Activated T-cell treated with anti-CD3 and anti-CD28 coated beads, Interleukin-2, amount 50 U/mL, for 24 hours (primary cell): ENCODE results near the gene USP34.

Experiments
- DNase-seq: peaks from one replicate; pipeline ENCODE4 v3.0.0-alpha.2; 2020
- H3K27ac Mint-ChIP-seq: 2 replicates; pipeline ENCODE4 v1.8.0; 2020; ENCODE audit warnings: mild to moderate bottlenecking, mixed read lengths
- H3K27me3 Mint-ChIP-seq: 2 replicates; pipeline ENCODE4 v1.8.0; 2020; ENCODE audit warnings: mixed read lengths
- H3K36me3 Mint-ChIP-seq: 2 replicates; pipeline ENCODE4 v1.8.0; 2020; ENCODE audit warnings: low read depth, mixed read lengths
- H3K4me1 Mint-ChIP-seq: 2 replicates; pipeline ENCODE4 v1.8.0; 2020; ENCODE audit warnings: low read depth, mixed read lengths
- H3K4me3 Mint-ChIP-seq: 2 replicates; pipeline ENCODE4 v1.8.0; 2020; ENCODE audit warnings: mild to moderate bottlenecking, moderate library complexity, mixed read lengths
- H3K9me3 Mint-ChIP-seq: 2 replicates; pipeline ENCODE4 v1.8.0; 2020; ENCODE audit warnings: mixed read lengths

The USP34 gene

GRCh38 chr2:61291851-61292575 is 178.9 kb downstream of the USP34 start:
- Mint-ChIP-seq H3K4me1 (peaks cover 15% of the 10 kb centered on the region), H3K4me3 (no peak overlapping the region), H3K27ac (peak overlapping the region; percentile 16), H3K9me3 (no peaks in the 10 kb centered on the region), H3K27me3 (no peaks in the 10 kb centered on the region), H3K36me3 (peaks cover 80% of the 10 kb centered on the region)
- no peak for DNase-seq

GRCh38 chr2:61288070-61288841 is 182.6 kb downstream of the USP34 start:
- no peaks in the 10 kb centered on the region for H3K9me3 Mint-ChIP-seq
- DNase-seq, result no peak
- no peak overlapping the region for H3K27ac Mint-ChIP-seq
- peaks cover 17% of the 10 kb centered on the region for H3K4me1 Mint-ChIP-seq
- no peaks in the 10 kb centered on the region for H3K27me3 Mint-ChIP-seq
- peaks cover 67% of the 10 kb centered on the region for H3K36me3 Mint-ChIP-seq
- H3K4me3 Mint-ChIP-seq, result no peak overlapping the region

- no peaks in the 10 kb centered on the region for H3K9me3 Mint-ChIP-seq
- no peak overlapping the region for H3K27ac Mint-ChIP-seq
- no peak overlapping the region for H3K4me3 Mint-ChIP-seq
- no peaks in the 10 kb centered on the region for H3K27me3 Mint-ChIP-seq
- peaks cover 70% of the 10 kb centered on the region for H3K36me3 Mint-ChIP-seq
- no peak for DNase-seq
- H3K4me1 Mint-ChIP-seq, result peaks cover 17% of the 10 kb centered on the region
Measured at GRCh38 chr2:61287254-61287653, 183.6 kb downstream of the USP34 start.

GRCh38 chr2:61283443-61284160 is 187.3 kb downstream of the USP34 start:
- no peaks in the 10 kb centered on the region for H3K9me3 Mint-ChIP-seq
- DNase-seq, result no peak
- peak overlapping the region; percentile 44 for H3K27ac Mint-ChIP-seq
- peaks cover 72% of the 10 kb centered on the region for H3K36me3 Mint-ChIP-seq
- no peaks in the 10 kb centered on the region for H3K27me3 Mint-ChIP-seq
- H3K4me3 Mint-ChIP-seq, result no peak overlapping the region
- peaks cover 4% of the 10 kb centered on the region for H3K4me1 Mint-ChIP-seq

- no peaks in the 10 kb centered on the region for H3K27me3 Mint-ChIP-seq
- H3K36me3 Mint-ChIP-seq, result peaks cover 70% of the 10 kb centered on the region
- no peaks in the 10 kb centered on the region for H3K9me3 Mint-ChIP-seq
- peaks cover 3% of the 10 kb centered on the region for H3K4me1 Mint-ChIP-seq
- H3K27ac Mint-ChIP-seq, result no peak overlapping the region
- no peak overlapping the region for H3K4me3 Mint-ChIP-seq
- no peak for DNase-seq
Measured at GRCh38 chr2:61282104-61282590, 188.7 kb downstream of the USP34 start.

- Mint-ChIP-seq H3K4me3 (no peak overlapping the region), H3K4me1 (peaks cover 3% of the 10 kb centered on the region), H3K27me3 (no peaks in the 10 kb centered on the region), H3K36me3 (peaks cover 71% of the 10 kb centered on the region), H3K27ac (no peak overlapping the region), H3K9me3 (no peaks in the 10 kb centered on the region)
- DNase-seq, result no peak
Measured at GRCh38 chr2:61281321-61281720, 189.6 kb downstream of the USP34 start.

GRCh38 chr2:61277756-61278155 is 193.1 kb downstream of the USP34 start:
- H3K9me3 Mint-ChIP-seq, result no peaks in the 10 kb centered on the region
- H3K36me3 Mint-ChIP-seq, result peaks cover 80% of the 10 kb centered on the region
- peaks cover 2% of the 10 kb centered on the region for H3K4me1 Mint-ChIP-seq
- H3K27me3 Mint-ChIP-seq, result no peaks in the 10 kb centered on the region
- H3K4me3 Mint-ChIP-seq, result no peak overlapping the region
- no peak for DNase-seq
- H3K27ac Mint-ChIP-seq, result no peak overlapping the region

- H3K27me3 Mint-ChIP-seq, result no peaks in the 10 kb centered on the region
- H3K9me3 Mint-ChIP-seq, result no peaks in the 10 kb centered on the region
- H3K4me3 Mint-ChIP-seq, result no peak overlapping the region
- DNase-seq, result no peak
- no peak overlapping the region for H3K27ac Mint-ChIP-seq
- peaks cover 78% of the 10 kb centered on the region for H3K36me3 Mint-ChIP-seq
- peaks cover 4% of the 10 kb centered on the region for H3K4me1 Mint-ChIP-seq
Measured at GRCh38 chr2:61275575-61276184, 195.2 kb downstream of the USP34 start.

GRCh38 chr2:61272421-61273070 is 198.3 kb downstream of the USP34 start:
- Mint-ChIP-seq H3K4me3 (no peak overlapping the region), H3K36me3 (peaks cover 70% of the 10 kb centered on the region), H3K9me3 (no peaks in the 10 kb centered on the region), H3K27ac (peak overlapping the region; percentile 38), H3K27me3 (no peaks in the 10 kb centered on the region), H3K4me1 (peaks cover 4% of the 10 kb centered on the region)
- DNase-seq, result no peak

- H3K27me3 Mint-ChIP-seq, result no peaks in the 10 kb centered on the region
- no peak overlapping the region for H3K27ac Mint-ChIP-seq
- H3K36me3 Mint-ChIP-seq, result peaks cover 74% of the 10 kb centered on the region
- no peak overlapping the region for H3K4me3 Mint-ChIP-seq
- no peak for DNase-seq
- no peaks in the 10 kb centered on the region for H3K9me3 Mint-ChIP-seq
- peaks cover 12% of the 10 kb centered on the region for H3K4me1 Mint-ChIP-seq
Measured at GRCh38 chr2:61268249-61268648, 202.6 kb downstream of the USP34 start.

GRCh38 chr2:61266632-61267505 is 204.0 kb downstream of the USP34 start:
- Mint-ChIP-seq H3K27ac (no peak overlapping the region), H3K4me1 (peaks cover 14% of the 10 kb centered on the region), H3K9me3 (no peaks in the 10 kb centered on the region), H3K4me3 (no peak overlapping the region), H3K36me3 (peaks cover 74% of the 10 kb centered on the region), H3K27me3 (no peaks in the 10 kb centered on the region)
- DNase-seq, result no peak

- peaks cover 14% of the 10 kb centered on the region for H3K4me1 Mint-ChIP-seq
- no peak for DNase-seq
- H3K27ac Mint-ChIP-seq, result peak overlapping the region; percentile 69
- H3K36me3 Mint-ChIP-seq, result peaks cover 76% of the 10 kb centered on the region
- no peaks in the 10 kb centered on the region for H3K27me3 Mint-ChIP-seq
- H3K9me3 Mint-ChIP-seq, result no peaks in the 10 kb centered on the region
- no peak overlapping the region for H3K4me3 Mint-ChIP-seq
Measured at GRCh38 chr2:61263830-61264229, 207.1 kb downstream of the USP34 start.

- no peaks in the 10 kb centered on the region for H3K27me3 Mint-ChIP-seq
- peaks cover 79% of the 10 kb centered on the region for H3K36me3 Mint-ChIP-seq
- no peak overlapping the region for H3K4me3 Mint-ChIP-seq
- peak overlapping the region; percentile 76 for H3K27ac Mint-ChIP-seq
- peaks cover 14% of the 10 kb centered on the region for H3K4me1 Mint-ChIP-seq
- H3K9me3 Mint-ChIP-seq, result no peaks in the 10 kb centered on the region
- no peak for DNase-seq
Measured at GRCh38 chr2:61262699-61263098, 208.2 kb downstream of the USP34 start.
